Fibroblast of peridontal ligament (primary cell): Measurements from ENCODE around the gene SOD3.
A peak's percentile ranks its signal among the peaks of the same experiment; 100 is the strongest.

Experiments
- DNase-seq: peaks from one replicate; pipeline ENCODE4 v3.0.0-alpha.2; 2010; ENCODE audit errors: extremely low read depth

Gene SOD3

GRCh38 chr4:24775032-24775605 is 20.3 kb upstream of the SOD3 start:
- DNase-seq: peak; percentile 44

DNA sequence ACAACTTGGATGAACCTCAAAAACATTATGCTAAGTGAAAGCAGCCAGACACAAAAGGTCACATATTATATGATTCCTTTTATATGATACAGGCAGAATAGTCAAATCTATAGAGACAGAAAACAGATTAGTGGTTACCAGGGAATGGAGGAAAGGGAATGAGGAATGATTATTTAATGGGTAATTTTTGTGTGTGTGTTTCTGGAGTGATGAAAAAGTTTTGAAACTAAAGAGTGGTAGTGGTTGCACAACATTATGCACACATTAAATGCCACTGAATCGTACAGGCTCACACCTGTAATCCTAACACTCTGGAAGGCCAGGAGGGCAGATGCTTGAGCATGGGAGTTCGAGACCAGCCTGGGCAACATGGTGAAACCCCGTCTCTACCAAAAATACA is 19.6 kb upstream of the SOD3 start:
- peak; percentile 68 for DNase-seq

DNA sequence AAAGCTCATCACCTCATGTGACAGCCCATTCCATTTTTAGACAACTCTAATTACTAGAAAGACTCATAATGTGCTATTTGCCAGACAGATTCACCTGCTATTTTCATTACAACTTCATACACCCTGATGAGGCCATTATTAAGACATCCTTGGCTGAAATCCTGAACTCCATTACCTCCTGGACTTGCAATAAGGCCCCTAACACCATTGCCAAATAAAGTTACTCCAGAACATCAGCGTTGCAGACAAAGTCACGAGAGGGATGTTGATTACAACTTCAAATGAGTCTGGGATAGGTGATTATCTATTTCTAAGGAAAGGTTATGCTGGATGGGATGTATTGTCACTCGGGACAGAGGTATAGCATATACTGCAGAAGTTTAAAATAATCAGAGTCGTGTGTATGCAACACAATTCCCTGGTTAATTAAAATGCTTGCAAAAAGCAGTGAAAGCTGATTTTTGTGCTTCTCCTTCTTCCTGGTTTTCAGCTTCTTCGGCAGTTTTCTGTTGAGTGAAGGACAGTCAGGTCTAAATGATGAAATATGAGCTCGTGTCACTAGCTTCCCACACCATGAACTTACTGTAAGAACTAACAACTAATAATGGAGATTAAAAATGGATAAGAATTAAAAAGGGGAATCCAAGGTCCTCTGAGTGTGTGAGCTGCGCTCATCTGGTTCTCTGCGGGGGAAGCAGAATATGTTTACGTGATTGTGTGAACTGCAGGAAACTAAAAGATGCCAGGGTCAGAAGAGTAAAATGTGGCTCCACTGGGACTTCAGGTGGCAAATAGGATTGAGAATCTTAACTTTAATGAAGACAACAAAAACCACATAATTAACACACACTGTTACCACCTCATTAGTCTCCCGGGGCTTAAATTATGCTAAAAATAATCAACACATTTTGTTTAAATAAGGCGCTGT is 17.6 kb upstream of the SOD3 start:
- no peak for DNase-seq

GRCh38 chr4:24778464-24779225 is 16.7 kb upstream of the SOD3 start:
- peak; percentile 100 for DNase-seq

DNA sequence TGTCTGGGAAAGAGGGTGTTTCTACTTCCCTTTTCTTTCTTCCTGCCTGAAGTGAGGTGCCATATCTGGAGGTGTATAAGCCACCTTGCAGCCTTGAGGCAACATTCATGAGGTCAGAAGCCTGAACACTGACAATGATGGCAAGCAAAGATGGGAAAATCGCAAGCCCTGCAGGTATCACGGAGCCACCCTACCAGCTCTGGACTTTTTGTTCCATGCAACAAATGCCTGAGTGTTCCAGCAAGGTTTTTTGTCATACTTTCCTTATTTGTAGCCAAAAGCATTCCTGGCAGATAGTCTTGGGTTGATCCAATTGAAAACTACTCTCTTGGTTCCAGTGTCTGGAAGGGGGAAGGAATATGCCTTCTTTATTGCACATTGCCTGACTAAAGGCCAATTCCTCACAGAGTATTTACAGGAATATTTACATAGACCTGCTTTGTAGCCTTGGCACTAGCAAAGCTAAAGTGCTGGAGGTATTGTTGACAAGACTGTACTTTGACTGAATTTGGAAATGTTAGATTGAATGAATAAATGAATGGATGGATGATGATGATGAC is 14.4 kb upstream of the SOD3 start:
- DNase-seq: no peak

DNA sequence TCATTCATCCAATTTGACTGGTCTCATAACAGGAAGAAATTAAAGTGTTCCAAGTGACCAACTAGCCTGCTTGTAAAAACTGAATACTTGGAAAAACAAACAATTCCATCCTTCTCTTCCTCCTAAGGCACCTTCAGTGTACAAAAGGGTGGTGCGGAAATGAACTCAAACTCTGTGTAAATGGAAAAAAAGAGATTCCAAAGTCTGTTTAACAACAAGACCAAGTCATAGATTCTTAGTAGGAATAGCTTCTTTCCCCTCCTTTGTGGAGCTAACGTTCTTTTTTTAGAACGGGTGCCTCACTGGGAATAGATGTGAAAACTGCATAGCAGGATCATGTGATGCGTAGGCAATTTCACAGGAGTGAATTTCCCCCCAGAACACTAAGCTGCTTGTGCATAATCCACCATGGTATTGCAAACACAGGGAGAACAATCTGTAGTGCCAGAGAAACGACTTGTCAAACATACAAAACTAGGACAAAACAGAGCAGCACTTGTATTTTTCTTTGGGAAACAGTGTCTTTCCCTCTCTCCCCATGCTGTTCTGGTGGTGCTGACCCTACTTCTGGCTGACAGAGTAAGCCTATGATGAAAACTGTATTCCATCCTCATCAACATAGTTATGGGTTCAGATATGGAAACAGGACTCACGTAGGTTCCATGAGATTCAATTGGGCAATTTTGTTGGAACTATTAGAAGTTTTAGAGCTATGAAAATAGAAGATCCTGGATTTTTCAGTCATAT is 13.2 kb upstream of the SOD3 start:
- peak; percentile 60 for DNase-seq

- no peak for DNase-seq
Observed at GRCh38 chr4:24783506-24783905, 11.9 kb upstream of the SOD3 start.

GRCh38 chr4:24791043-24791442 is 4.3 kb upstream of the SOD3 start:
- DNase-seq: no peak

- DNase-seq: no peak
Observed at GRCh38 chr4:24792552-24792951, 2.8 kb upstream of the SOD3 start.

GRCh38 chr4:24793219-24794005 is 2.0 kb upstream of the SOD3 start:
- no peak for DNase-seq

DNA sequence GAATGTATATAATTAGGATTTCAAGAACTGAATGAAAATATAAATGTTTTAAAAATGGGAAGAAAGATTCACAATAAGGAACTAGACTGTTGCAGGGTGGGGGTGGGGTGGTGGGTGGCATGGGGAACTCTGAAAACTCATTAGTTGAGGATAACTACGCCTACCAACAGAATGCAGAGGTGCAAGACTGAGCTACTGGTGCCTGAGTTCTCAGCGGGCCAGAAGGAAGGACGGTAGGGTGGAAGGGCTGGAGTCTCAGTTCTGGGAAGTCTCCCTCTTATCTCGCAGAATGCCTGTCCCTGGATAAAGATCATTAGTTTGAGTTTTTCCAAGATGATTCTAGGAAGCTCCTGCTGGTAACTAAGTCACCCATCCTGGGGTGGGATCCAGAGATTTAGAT is 1.3 kb upstream of the SOD3 start:
- DNase-seq: no peak

GRCh38 chr4:24794480-24794879 is 893 bp upstream of the SOD3 start:
- DNase-seq: peak; percentile 77

- DNase-seq: no peak
Observed at GRCh38 chr4:24795666-24796381, 451 bp downstream of the SOD3 start.

GRCh38 chr4:24796620-24797019 is 1.2 kb downstream of the SOD3 start:
- peak; percentile 58 for DNase-seq

- no peak for DNase-seq
Observed at GRCh38 chr4:24798036-24798610, 2.8 kb downstream of the SOD3 start.

- DNase-seq: no peak
Observed at GRCh38 chr4:24799196-24799543, 3.8 kb downstream of the SOD3 start.

GRCh38 chr4:24799544-24800324 is 4.4 kb downstream of the SOD3 start:
- DNase-seq: no peak

DNA sequence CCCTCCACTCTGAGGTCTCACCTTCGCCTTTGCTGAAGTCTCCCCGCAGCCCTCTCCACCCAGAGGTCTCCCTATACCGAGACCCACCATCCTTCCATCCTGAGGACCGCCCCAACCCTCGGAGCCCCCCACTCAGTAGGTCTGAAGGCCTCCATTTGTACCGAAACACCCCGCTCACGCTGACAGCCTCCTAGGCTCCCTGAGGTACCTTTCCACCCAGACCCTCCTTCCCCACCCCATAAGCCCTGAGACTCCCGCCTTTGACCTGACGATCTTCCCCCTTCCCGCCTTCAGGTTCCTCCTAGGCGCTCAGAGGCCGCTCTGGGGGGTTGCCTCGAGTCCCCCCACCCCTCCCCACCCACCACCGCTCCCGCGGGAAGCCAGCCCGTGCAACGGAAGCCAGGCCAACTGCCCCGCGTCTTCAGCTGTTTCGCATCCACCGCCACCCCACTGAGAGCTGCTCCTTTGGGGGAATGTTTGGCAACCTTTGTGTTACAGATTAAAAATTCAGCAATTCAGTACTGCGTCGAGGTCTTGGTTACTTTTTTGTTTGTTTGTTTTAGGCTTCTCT is 5.0 kb downstream of the SOD3 start:
- no peak for DNase-seq
